Upper lobe of left lung (tissue), 4 donors: ENCODE data around the gene FOXJ2.

Source experiments
- CTCF ChIP-seq, 6 experiments: fragments of 450-650 bp in 4 of 6; fragments of 200-600 bp in 2 of 6; sonication (generic) in 2 of 6; IDR thresholded peaks; one replicate each; pipeline ENCODE4 v1.5.1; 2016 to 2019; ENCODE audit warnings: antibody characterized with exemption in 6 of 6
- EP300 ChIP-seq, 4 donors: sonication (generic); formaldehyde crosslinking; IDR thresholded peaks; one replicate each; pipeline ENCODE4 v1.5.1; 2017; ENCODE audit warnings: antibody characterized with exemption in 4 of 4, control low read depth in 2 of 4
- POLR2A ChIP-seq, 4 donors: fragments of 450-650 bp; IDR thresholded peaks; one replicate each; pipeline ENCODE4 v1.5.1; 2016 to 2017; ENCODE audit warnings: antibody characterized with exemption in 4 of 4, mild to moderate bottlenecking in 2 of 4
- POLR2AphosphoS5 ChIP-seq, 2 donors: sonication (generic); formaldehyde crosslinking; IDR thresholded peaks; one replicate each; pipeline ENCODE4 v1.5.1; 2017; ENCODE audit warnings: antibody characterized with exemption in 2 of 2

- no peak for TF ChIP-seq CTCF (IDR thresholded peaks at IDR 0.05)
- TF ChIP-seq EP300 (IDR thresholded peaks at IDR 0.05) = peak in 1 of 4 donors; percentile 7
- peak in 1 of 4 donors; percentile 16 for TF ChIP-seq POLR2A (IDR thresholded peaks at IDR 0.05)
- peak in 1 of 2 donors; percentile 60 for TF ChIP-seq POLR2AphosphoS5 (IDR thresholded peaks at IDR 0.05)
These were observed 883 bp downstream of the FOXJ2 start for GRCh38 chr12:8033153-8034044.
